ENCODE data around the gene PLXNB1.
A peak's percentile ranks its signal among the peaks of the same experiment; 100 is the strongest.

The PLXNB1 gene

GRCh38 chr3:48433472-48434118 is 3.7 kb upstream of the PLXNB1 start:
- DNase-seq (ENCODE audit: low spot score) = no peak

- DNase-seq (ENCODE audit: low spot score) = no peak
Measured at GRCh38 chr3:48432411-48433371, 2.8 kb upstream of the PLXNB1 start.

- DNase-seq (ENCODE audit: low spot score) = no peak
Measured at GRCh38 chr3:48431224-48432029, 1.5 kb upstream of the PLXNB1 start.

- DNase-seq (ENCODE audit: low spot score) = no peak
Measured at GRCh38 chr3:48430708-48431101, 819 bp upstream of the PLXNB1 start.

GRCh38 chr3:48429317-48429959 is 448 bp downstream of the PLXNB1 start:
- peak; percentile 29 for DNase-seq (ENCODE audit: low spot score)

- peak; percentile 40 for DNase-seq (ENCODE audit: low spot score)
Measured at GRCh38 chr3:48428572-48429316, 1.1 kb downstream of the PLXNB1 start.

GRCh38 chr3:48428088-48428571 is 1.8 kb downstream of the PLXNB1 start:
- no peak for DNase-seq (ENCODE audit: low spot score)

- DNase-seq (ENCODE audit: low spot score) = no peak
Measured at GRCh38 chr3:48427630-48427962, 2.3 kb downstream of the PLXNB1 start.

- DNase-seq (ENCODE audit: low spot score) = no peak
Measured at GRCh38 chr3:48426944-48427629, 2.8 kb downstream of the PLXNB1 start.

- no peak for DNase-seq (ENCODE audit: low spot score)
Measured at GRCh38 chr3:48426401-48426909, 3.4 kb downstream of the PLXNB1 start.

GRCh38 chr3:48425281-48425812 is 4.5 kb downstream of the PLXNB1 start:
- no peak for DNase-seq (ENCODE audit: low spot score)

GRCh38 chr3:48423883-48424695 is 5.8 kb downstream of the PLXNB1 start:
- no peak for DNase-seq (ENCODE audit: low spot score)

- DNase-seq (ENCODE audit: low spot score) = no peak
Measured at GRCh38 chr3:48423241-48423882, 6.5 kb downstream of the PLXNB1 start.

- no peak for DNase-seq (ENCODE audit: low spot score)
Measured at GRCh38 chr3:48422681-48423080, 7.2 kb downstream of the PLXNB1 start.

- DNase-seq (ENCODE audit: low spot score) = no peak
Measured at GRCh38 chr3:48422272-48422671, 7.6 kb downstream of the PLXNB1 start.

GRCh38 chr3:48420561-48420960 is 9.3 kb downstream of the PLXNB1 start:
- no peak for DNase-seq (ENCODE audit: low spot score)

GRCh38 chr3:48419597-48419996 is 10.3 kb downstream of the PLXNB1 start:
- no peak for DNase-seq (ENCODE audit: low spot score)

- no peak for DNase-seq (ENCODE audit: low spot score)
Measured at GRCh38 chr3:48419149-48419548, 10.7 kb downstream of the PLXNB1 start.

Measured in SK-N-DZ (cell line).